Activated T-helper 1 cell treated with Interleukin-2 at 50 U/mL for 16 hours (primary cell): Measurements from ENCODE around the gene BDH1.

Source experiments
- DNase-seq: peaks from one replicate; pipeline ENCODE4 v3.0.0-alpha.2; 2020; ENCODE audit warnings: low read depth

The BDH1 gene

DNA sequence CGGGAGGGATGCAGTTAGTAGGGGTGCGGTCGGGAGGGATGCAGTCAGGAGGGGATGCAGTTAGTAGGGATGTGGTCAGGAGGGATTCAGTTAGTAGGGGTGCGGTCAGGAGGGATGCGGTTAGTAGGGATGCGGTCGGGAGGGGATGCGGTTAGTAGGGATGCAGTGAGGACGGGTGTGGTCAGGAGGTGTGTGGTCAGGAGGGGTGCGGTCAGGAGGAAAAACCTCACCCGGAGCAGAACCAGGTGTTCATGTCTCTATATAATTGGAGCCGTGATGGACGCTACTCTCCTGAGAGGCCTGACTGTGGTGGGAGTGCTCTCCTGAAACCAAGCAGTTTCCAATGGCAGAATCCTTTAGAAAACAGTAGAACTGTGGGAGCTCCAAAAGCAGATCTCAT lies 95.8 kb downstream of the BDH1 start:
- DNase-seq, result no peak
